Measurements from ENCODE around the gene HPD.

Gene HPD

GRCh38 chr12:121827351-121828099 lies 31.1 kb downstream of the HPD start:
- no peak for DNase-seq (ENCODE audit: low spot score)
- Histone ChIP-seq H3K4me3 (no peak overlapping the region), H3K27ac (no peak overlapping the region)
- no peak for TF ChIP-seq CTCF (IDR thresholded peaks at IDR 0.05)

DNA sequence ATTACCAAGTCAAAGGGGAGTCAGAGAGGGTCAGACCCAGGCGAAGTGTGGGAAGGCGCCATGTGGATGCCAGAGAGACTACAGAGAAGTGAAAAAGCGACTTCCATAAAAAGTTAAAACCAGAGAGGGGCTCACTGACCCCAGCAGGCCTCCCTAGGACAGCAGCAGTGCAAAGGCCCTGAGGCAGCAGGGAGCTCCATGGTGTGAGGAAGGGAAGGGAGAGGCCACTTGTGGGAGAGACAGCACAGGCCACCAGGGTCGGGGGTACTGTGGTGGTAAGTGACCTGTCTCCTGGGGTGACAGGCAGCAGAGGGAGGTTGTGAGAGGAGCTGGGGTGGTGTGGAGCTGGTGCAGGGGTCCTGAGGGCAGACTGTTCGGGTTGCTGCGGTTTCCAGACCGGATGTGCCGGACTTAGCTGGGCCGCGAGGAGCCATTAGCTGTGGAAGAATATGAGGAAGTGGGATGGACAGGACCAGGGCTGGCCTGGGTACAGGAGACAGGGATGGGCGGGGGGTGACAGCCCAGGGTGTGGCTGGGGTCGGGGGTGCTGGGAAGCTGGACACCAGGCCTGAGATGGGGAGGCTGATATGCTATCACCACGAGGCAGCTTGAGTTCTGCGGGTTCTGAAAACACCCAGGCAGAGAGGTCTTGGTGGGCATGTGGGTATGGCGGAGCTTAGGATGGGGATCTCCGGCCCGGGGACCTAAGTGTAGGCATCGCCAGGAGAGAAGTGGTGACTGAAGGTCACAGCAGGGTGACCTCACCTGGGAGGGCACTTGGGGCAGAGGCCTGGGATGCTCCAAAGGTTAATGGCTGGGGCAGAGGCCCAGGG lies 32.1 kb downstream of the HPD start:
- TF ChIP-seq CTCF (IDR thresholded peaks at IDR 0.05), result no peak
- H3K4me3 ChIP-seq, result no peak overlapping the region
- H3K27ac ChIP-seq, result no peak overlapping the region
- DNase-seq (ENCODE audit: low spot score), result no peak

DNA sequence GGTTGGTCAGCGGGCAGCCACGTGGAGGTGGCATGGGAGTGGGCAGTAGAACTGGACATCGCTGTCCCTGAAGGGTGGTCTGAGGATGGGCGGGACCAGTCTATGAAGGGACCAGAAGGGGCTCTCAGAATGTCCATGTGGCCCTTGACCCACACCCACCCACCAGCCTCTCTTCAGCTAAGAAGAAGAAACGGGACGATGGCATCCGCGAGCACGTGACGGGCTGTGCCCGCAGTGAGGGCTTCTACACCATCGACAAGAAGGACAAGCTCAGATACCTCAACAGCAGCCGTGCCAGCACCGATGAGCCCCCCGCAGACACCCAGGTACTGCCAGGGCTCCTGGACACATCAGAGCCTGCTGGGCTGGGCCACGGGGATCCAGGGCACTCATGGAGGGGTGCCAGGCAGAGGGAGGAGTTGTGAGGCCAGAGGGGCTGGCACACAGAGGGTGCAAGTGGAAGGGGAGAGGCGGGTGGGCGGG lies 33.6 kb downstream of the HPD start:
- Histone ChIP-seq H3K4me3 (no peak overlapping the region), H3K27ac (no peak overlapping the region)
- no peak for TF ChIP-seq CTCF (IDR thresholded peaks at IDR 0.05)
- no peak for DNase-seq (ENCODE audit: low spot score)

DNA sequence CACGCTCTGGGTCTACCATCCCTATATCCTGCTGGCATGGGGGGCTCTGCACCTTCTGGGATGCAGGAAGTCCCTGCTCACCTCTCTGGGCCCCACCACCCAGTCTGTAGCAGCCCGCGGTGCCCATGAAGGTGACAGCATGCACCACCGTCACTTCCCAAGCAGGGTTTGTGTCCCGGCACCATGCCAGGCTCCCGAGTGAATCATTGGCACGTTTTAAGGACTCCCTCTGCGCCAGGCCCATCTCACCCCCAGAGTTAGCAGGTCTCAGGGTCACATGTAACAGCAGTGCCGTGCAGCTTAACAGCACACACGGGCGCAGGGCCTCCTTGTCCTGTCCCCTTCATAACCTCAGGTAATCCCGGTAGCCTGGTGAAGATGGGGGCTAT lies 34.9 kb downstream of the HPD start:
- H3K4me3 ChIP-seq, result no peak overlapping the region
- DNase-seq (ENCODE audit: low spot score), result no peak
- H3K27ac ChIP-seq, result no peak overlapping the region
- TF ChIP-seq CTCF (IDR thresholded peaks at IDR 0.05), result no peak

DNA sequence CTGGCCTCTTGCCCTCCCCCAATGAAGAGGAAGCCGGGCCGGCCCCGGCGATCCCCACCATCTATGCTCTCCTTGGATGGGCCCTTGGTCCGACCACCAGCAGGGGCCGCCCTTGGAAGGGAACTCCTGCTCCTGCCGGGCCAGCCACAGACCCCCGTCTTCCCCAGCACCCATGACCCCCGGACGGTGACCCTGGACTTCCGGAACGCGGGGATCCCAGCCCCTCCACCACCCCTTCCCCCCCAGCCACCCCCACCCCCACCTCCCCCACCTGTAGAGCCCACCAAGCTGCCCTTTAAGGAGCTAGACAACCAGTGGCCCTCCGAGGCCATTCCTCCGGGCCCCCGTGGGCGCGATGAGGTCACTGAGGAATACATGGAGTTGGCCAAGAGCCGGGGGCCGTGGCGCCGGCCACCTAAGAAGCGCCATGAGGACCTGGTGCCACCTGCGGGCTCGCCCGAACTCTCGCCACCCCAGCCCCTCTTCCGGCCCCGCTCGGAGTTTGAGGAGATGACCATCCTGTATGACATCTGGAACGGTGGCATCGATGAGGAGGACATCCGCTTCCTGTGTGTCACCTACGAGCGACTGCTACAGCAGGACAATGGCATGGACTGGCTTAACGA lies 35.4 kb downstream of the HPD start:
- Histone ChIP-seq H3K27ac (no peak overlapping the region), H3K4me3 (no peak overlapping the region)
- TF ChIP-seq CTCF (IDR thresholded peaks at IDR 0.05), result no peak
- no peak for DNase-seq (ENCODE audit: low spot score)

DNA sequence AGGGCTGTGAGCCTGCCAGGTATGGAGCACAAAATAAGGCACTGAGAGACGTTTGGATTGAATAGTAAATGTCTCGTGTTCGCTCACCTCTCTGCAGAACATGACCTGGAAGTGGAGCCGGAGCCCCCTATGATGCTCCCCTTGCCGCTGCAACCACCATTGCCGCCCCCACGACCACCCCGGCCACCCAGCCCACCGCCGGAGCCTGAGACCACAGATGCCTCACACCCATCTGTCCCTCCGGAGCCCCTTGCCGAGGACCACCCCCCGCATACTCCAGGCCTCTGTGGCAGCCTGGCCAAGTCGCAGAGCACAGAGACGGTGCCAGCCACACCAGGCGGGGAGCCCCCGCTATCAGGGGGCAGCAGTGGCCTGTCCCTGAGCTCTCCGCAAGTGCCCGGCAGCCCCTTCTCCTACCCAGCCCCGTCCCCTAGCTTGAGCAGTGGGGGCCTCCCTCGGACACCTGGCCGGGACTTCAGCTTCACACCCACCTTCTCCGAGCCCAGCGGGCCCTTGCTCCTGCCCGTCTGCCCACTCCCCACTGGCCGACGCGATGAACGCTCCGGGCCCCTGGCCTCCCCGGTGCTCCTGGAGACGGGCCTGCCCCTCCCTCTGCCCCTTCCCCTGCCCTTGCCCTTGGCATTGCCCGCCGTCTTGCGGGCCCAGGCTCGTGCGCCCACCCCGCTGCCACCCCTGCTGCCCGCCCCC lies 36.1 kb downstream of the HPD start:
- H3K4me3 ChIP-seq, result no peak overlapping the region
- no peak for DNase-seq (ENCODE audit: low spot score)
- TF ChIP-seq CTCF (IDR thresholded peaks at IDR 0.05), result no peak
- no peak overlapping the region for H3K27ac ChIP-seq
